GM21528 (cell line): ENCODE measurements around the gene COMMD1.
A peak's percentile ranks its signal among the peaks of the same experiment; 100 is the strongest.
"Not testable (repeated sequence)": the region's sequence is repeated elsewhere in the genome, so short reads cannot be mapped to it uniquely, and the experiment has no call there.

Experiments used
- ATAC-seq: cut with Tn5 transposase; IDR thresholded peaks from one replicate; pipeline ENCODE4 v1.9.1; 2021; ENCODE audit warnings: mild to moderate bottlenecking, moderate library complexity; ENCODE audit not compliant: unreplicated experiment, low FRiP score

The COMMD1 gene

GRCh38 chr2:62126239-62126638 lies 220.8 kb downstream of the COMMD1 start:
- not testable (repeated sequence) for ATAC-seq

GRCh38 chr2:62133320-62133823 lies 227.9 kb downstream of the COMMD1 start:
- no peak for ATAC-seq

- no peak for ATAC-seq
Observed at GRCh38 chr2:62136956-62137830, 231.7 kb downstream of the COMMD1 start.

GRCh38 chr2:62140426-62141141 lies 235.1 kb downstream of the COMMD1 start:
- peak; percentile 45 for ATAC-seq

GRCh38 chr2:62141142-62141740 lies 235.8 kb downstream of the COMMD1 start:
- ATAC-seq, result no peak

- no peak for ATAC-seq
Observed at GRCh38 chr2:62142054-62142453, 236.6 kb downstream of the COMMD1 start.

- no peak for ATAC-seq
Observed at GRCh38 chr2:62143696-62144095, 238.2 kb downstream of the COMMD1 start.

- ATAC-seq, result no peak
Observed at GRCh38 chr2:62144689-62145477, 239.4 kb downstream of the COMMD1 start.

- ATAC-seq, result peak; percentile 30
Observed at GRCh38 chr2:62145478-62146100, 240.1 kb downstream of the COMMD1 start.

GRCh38 chr2:62146790-62147189 lies 241.3 kb downstream of the COMMD1 start:
- not testable (repeated sequence) for ATAC-seq

GRCh38 chr2:62147610-62148301 lies 242.3 kb downstream of the COMMD1 start:
- no peak for ATAC-seq

- no peak for ATAC-seq
Observed at GRCh38 chr2:62149708-62150107, 244.2 kb downstream of the COMMD1 start.

GRCh38 chr2:62150597-62151305 lies 245.3 kb downstream of the COMMD1 start:
- no peak for ATAC-seq

- ATAC-seq, result no peak
Observed at GRCh38 chr2:62151306-62151638, 245.8 kb downstream of the COMMD1 start.

GRCh38 chr2:62152000-62152399 lies 246.5 kb downstream of the COMMD1 start:
- no peak for ATAC-seq

- no peak for ATAC-seq
Observed at GRCh38 chr2:62156861-62157496, 251.5 kb downstream of the COMMD1 start.

GRCh38 chr2:62158444-62159121 lies 253.1 kb downstream of the COMMD1 start:
- no peak for ATAC-seq

GRCh38 chr2:62160691-62161090 lies 255.2 kb downstream of the COMMD1 start:
- not testable (repeated sequence) for ATAC-seq
